ENCODE results near the gene SEH1L. TPM values are rescaled to one million over a fixed set of nuclear protein-coding genes. Genes with fewer than 3 reads are reported as not detected.
A peak's percentile ranks its signal among the peaks of the same experiment; 100 is the strongest.
"Not testable (repeated sequence)": the region's sequence is repeated elsewhere in the genome, so short reads cannot be mapped to it uniquely, and the experiment has no call there.

Gene SEH1L
- total RNA-seq, 1 experiment from 2014 or later, result 64.2 TPM

DNA sequence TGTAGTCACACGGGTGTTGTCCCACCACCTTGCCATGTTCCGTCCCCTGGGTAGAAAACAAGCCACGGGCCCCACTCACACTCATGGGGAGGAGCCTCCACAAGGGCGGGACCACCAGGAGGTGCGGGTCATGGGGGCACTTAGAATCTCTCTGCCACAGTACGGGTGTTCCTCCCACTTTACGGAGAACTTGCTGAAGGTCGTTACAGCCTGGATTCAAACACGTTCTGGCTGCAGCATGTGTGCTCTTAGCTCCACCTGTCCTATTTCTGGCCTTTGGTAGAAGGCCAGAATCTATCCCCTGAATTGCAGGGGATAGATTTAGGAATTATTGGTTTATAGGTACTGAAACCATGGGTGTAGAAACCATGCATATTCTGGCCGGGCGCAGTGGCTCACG lies 28.5 kb downstream of the SEH1L start:
- H3K36me3 ChIP-seq, result peaks cover 26% of the 10 kb centered on the region
- no peak for DNase-seq
- H3K27me3 ChIP-seq, result no peaks in the 10 kb centered on the region
- no peak overlapping the region for H3K4me3 ChIP-seq
- no peaks in the 10 kb centered on the region for H3K9me3 ChIP-seq

DNA sequence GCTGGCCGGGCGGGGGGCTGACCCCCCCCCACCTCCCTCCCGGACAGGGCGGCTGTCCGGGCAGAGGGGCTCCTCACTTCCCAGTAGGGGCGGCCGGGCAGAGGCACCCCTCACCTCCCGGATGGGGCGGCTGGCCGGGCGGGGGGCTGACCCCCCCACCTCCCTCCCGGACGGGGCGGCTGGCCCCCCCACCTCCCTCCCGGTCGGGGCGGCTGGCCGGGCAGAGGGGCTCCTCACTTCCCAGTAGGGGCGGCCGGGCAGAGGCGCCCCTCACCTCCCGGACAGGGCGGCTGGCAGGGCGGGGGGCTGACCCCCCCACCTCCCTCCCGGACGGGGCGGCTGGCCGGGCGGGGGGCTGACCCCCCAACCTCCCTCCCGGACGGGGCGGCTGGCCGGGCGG lies 32.3 kb downstream of the SEH1L start:
- DNase-seq, H3K9me3 ChIP-seq, H3K27me3 ChIP-seq, H3K4me3 ChIP-seq: not testable (repeated sequence)
- H3K36me3 ChIP-seq, result peaks cover 28% of the 10 kb centered on the region

DNA sequence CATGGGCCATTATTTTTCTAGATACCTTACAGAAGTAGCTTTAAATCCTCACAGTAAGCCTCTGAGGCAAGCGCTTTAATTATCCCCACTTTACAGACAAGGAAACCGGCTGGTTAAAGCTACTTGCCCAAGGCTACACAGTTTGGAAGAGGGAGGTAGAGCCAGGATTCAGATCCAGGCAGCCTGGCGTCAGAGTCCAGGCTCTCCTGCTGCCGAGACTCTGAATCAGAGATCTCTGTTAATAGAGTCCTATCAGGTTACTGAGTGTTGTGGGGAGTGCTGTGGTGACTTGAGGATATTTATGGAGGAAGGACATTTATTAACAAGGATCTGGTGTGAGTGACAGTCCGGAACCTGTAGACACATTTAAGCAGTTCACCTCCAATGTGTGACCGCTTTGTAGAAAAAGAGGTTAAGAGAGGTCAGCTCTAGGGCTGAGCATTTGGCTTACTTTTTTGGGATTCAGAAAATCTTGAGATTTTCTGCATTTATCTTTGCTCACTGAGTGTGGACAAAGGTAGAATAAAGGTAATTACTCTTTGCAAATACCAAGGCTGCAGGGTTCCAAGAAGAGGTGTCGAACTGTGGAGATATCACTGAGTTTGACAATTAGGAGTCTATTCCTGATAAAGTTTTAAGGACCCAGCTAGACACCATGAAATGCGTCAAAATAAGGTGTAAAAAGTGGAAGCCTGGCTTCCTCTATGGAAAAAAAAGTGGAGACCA lies 41.7 kb downstream of the SEH1L start:
- no peaks in the 10 kb centered on the region for H3K27me3 ChIP-seq
- no peak for DNase-seq
- no peaks in the 10 kb centered on the region for H3K9me3 ChIP-seq
- no peak overlapping the region for H3K4me3 ChIP-seq
- peaks cover 12% of the 10 kb centered on the region for H3K36me3 ChIP-seq

DNA sequence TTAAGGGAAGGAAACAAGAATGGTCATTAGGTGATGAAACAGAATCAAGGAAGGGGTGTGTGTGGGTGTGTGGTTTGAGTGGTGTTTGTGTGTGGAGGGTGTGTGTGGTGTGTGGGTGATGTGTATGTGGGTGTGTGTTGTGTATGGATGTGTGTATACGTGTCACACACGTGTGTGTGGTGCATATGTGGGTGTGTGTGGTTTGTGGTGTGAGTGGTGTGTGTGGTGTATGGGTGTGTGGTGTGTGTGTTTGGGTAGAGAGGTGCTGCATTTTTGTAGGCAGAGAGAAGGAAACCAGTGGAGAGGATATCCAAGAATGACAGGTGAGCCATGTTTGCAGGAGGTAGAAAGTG lies 42.3 kb downstream of the SEH1L start:
- peak overlapping the region; percentile 90 for H3K4me3 ChIP-seq
- no peaks in the 10 kb centered on the region for H3K27me3 ChIP-seq
- DNase-seq, result no peak
- H3K9me3 ChIP-seq, result no peaks in the 10 kb centered on the region
- H3K36me3 ChIP-seq, result peaks cover 7% of the 10 kb centered on the region

DNA sequence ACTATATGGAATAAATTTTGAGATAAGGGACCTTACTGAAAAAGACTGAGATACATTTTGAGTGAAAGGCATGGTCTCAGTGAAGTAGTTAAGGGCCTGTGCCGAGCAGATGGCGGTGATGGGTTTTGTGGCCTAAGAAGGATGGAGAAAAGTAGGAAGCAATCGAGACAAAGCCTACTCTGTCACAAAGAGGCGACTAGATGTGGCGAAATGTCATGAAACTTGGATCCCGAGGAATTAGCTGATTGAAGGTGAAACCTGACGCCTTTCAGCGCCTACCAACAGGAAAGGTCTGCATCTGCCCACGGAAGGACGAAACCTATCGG lies 42.8 kb downstream of the SEH1L start:
- Histone ChIP-seq H3K36me3 (peaks cover 5% of the 10 kb centered on the region), H3K4me3 (peak overlapping the region; percentile 90), H3K9me3 (no peaks in the 10 kb centered on the region), H3K27me3 (no peaks in the 10 kb centered on the region)
- no peak for DNase-seq

DNA sequence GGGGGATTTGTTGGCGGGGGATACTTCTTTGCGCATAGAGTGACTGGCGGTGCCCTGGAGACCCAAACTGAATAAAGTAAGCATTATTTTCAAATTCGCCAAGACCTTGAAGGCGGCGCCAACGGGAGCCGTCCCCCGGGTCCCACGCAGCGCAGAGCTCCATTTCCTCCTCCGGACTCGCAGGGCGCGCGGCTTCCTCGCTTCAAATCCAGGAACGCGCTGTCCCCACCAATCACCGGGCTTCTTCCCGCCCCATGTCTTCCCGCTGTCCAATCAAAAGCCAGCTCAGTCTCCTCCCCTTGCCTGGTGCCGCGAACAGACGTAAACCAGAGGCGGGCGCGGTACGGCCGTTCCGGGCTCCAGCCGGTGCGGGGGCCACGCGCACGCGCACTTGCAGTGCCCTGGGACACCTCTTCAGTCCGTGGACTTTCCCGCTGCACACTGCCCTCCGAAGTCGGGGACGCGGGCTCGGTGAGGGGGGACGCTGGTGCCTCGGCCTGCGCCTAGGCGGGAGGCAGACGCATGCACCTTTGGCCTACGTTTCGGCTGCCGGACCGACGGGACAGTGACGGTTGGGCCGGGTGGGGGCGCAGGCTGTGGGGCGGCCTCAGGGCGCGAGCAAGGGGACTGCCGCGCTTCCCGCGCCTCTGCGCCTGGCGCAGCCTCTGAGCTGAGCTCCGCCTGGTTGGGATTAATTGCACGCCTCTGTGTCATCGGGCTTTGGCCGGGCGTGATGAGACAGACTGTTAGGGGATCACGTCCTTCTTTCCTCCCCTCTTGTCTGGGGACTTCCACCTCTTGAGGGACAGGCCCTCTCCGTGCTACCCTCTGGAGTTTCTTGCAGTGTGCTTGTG lies 43.4 kb downstream of the SEH1L start, which contains the start of gene CEP192:
TSS of gene CEP192 (plus strand) at position 396 of the 854 bp plus-strand sequence. CDS start 8,063 bp downstream, outside the sequence.
- Histone ChIP-seq H3K36me3 (peaks cover 5% of the 10 kb centered on the region), H3K9me3 (no peaks in the 10 kb centered on the region), H3K4me3 (peak within 1 kb of the TSS; percentile 90), H3K27me3 (no peaks in the 10 kb centered on the region)
- DNase-seq, result peak; percentile 97

DNA sequence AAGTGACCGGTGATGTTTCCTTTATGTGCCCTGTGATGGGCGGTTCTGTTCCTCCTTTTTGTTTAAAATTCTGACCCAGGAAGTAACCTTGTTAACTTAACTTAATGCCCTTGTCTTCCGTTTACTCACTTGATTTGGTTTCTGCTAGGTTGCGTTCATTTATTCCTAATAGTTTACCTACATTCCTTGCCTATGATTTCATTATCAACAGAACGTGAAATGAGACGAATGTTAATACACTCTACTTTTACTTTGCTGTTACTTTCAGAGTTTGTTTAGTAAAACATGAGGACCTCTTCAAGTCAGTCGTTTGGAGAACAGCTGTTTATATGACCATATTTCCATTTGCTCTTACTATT lies 44.0 kb downstream of the SEH1L start:
- DNase-seq, result no peak
- H3K4me3 ChIP-seq, result peak overlapping the region; percentile 90
- H3K36me3 ChIP-seq, result peaks cover 5% of the 10 kb centered on the region
- H3K27me3 ChIP-seq, result no peaks in the 10 kb centered on the region
- H3K9me3 ChIP-seq, result no peaks in the 10 kb centered on the region

DNA sequence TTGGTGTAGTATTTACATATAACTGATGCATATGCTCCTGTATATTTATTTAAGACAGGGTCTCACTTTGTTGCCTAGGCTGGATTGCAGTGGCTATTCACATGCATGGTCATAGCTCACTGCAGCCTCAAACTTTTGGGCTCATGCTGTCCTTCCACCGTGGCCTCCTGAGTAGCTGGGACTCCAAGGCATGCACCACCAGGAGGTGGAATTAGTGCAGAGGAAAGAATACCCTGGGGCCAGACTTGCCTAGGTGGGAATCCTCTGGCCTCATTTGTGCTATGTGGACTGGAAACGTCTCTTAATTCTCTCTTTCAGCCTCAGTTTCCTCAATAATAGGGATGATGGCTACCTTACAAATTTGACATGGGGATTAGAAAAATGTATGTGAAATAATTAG lies 45.6 kb downstream of the SEH1L start:
- Histone ChIP-seq H3K4me3 (no peak overlapping the region), H3K27me3 (no peaks in the 10 kb centered on the region), H3K9me3 (no peaks in the 10 kb centered on the region), H3K36me3 (no peaks in the 10 kb centered on the region)
- no peak for DNase-seq

DNA sequence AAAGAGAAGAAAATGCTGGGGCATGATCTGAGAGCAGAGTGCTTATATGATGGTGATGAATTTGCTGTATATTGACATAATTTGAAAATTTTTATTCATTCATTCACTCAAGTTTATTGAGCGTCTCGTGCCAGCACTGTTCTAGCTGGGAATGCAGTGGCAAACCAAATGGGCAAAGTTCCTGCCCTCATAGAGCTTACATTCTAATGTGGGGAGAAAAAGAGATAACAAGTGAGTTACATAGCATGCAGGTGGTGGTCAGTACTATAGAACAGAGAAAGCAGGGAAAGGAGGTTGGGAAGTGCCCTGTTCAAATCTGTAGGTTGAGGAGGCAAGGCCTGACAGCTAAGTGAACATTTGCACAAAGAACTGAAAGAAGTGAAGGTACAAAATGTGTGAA lies 47.6 kb downstream of the SEH1L start:
- no peak for DNase-seq
- Histone ChIP-seq H3K4me3 (no peak overlapping the region), H3K27me3 (no peaks in the 10 kb centered on the region), H3K9me3 (no peaks in the 10 kb centered on the region), H3K36me3 (peaks cover 3% of the 10 kb centered on the region)

DNA sequence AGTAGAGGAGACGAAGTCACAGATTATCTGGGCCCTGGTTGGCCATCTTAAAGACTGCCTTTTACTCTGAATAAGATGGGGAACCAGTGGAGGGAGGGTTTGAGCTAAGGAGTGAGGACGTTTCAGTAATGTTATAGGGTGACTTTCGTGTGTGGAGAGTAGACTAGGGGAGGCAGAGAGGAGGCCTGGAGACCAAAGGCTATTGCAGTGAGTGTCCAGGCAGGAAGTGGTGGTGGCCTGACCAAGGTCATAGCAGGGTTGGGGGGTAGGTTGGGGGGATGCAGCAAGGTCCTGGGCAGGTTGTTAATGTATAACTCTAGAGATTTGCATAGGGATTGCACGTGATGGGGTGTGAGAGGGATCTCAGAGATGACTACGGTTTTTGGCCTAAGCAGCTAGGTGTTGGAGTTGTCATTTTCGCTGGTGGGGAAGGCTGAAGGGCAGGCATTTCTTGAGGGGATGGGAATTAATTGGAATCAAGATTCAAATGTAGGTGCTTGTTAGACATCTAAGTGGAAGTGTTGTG lies 48.2 kb downstream of the SEH1L start:
- Histone ChIP-seq H3K27me3 (no peaks in the 10 kb centered on the region), H3K36me3 (peaks cover 9% of the 10 kb centered on the region), H3K9me3 (no peaks in the 10 kb centered on the region), H3K4me3 (no peak overlapping the region)
- no peak for DNase-seq

DNA sequence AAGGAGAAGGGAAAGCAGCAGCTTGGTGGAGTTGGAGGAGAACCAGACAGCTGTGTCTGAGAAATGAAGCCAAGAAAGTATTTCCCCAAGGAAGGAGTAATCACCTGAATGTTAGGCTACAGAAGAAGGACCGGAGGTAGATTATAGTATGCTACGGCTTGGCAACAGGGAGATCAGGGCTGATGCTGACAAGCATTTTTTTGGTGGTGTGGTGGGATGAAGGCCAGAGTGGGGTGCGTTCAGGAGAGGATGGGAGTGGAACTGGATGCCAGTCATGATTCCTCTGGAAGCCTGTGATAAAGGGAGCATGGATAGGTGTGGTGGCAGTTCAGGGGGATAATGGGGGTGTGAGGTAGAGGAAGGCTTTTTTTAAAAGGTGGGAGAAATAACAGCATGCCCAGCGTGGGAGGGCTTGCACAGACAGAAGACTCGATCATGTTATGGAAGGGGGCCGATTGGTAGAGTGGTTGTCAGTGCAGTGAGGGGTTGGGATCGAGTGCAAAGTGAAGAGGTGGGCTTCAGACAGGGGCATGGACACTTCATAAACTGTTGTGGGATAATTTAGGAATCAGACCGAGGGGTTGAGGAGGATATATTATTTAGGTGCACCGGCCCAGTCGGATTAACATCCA lies 49.0 kb downstream of the SEH1L start:
- DNase-seq, result no peak
- Histone ChIP-seq H3K4me3 (no peak overlapping the region), H3K27me3 (no peaks in the 10 kb centered on the region), H3K36me3 (peaks cover 17% of the 10 kb centered on the region), H3K9me3 (no peaks in the 10 kb centered on the region)

DNA sequence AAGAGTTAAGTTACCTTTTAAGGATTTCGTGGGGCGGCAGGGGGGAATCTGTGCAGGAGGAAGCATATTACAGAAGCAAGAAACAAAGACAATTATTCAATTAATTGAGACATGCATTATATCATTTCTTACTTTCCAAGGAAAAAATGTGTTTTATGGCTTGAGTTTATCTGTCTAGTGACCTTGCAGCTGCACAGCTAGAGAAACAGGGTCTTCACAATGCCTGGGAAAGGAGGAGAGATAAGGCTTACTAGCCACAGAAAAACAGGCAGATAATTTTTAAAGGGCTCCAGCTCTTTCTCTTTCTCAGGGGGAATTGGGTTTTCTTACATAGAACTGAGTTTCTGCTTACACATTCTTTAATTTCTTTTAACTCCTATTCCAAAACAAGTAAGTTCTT lies 49.5 kb downstream of the SEH1L start:
- H3K4me3 ChIP-seq, H3K9me3 ChIP-seq, DNase-seq, H3K27me3 ChIP-seq: not testable (repeated sequence)
- H3K36me3 ChIP-seq, result peaks cover 22% of the 10 kb centered on the region

DNA sequence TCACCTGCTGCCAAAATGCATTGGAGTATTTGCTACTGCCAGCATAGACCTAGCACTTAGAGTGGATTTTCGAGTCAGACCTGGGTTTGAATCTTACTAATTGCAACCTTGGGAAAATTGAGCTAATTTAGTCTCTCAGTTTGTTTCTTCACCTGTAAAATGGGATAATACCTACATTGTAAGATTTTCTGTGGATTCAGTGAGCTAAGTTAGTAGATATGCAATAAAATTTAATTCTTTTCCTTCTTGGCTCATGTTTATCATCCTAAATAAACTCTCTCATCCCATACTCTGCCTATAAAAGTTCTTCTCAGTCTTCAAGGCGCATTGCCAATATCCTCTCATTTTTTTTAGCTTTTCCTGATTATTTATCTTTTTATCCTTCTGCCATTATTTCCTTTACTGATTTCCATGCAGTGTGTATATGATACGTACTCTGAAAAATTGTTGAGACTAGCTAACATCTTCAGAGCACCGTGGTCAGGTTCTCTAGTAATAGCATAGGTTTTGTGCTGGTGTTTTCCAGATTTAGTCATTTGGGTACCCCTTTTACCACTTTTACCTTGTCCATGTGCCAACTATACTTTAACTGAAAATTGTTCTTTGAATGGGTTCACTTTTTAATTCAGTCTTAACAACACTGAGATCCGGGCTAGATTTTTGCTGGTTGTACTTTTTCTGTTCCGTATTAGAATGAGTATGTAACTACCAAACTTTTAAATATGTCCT lies 50.7 kb downstream of the SEH1L start:
- no peak overlapping the region for H3K4me3 ChIP-seq
- H3K36me3 ChIP-seq, result peaks cover 29% of the 10 kb centered on the region
- no peak for DNase-seq
- no peaks in the 10 kb centered on the region for H3K9me3 ChIP-seq
- no peaks in the 10 kb centered on the region for H3K27me3 ChIP-seq

DNA sequence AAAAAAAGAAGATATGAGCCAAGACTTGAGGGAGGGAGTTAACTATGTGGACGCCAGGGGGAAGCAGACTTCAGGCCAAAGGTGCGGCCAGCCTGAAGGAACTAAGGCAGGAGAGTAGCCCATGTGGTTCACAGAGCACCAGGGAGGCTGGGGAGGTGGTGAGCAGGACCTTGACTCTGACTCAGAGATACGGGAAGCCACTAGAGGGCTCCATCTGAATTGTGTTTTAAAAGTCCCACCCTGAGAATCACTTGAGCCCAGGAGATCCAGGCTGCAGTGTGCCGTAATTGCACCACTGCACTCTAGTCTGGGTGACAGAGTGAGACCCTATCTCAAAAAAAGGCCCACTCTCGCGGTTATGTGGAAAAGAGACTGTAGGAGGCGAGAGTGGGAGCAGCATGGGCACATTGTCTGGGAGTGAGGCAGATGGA lies 55.7 kb downstream of the SEH1L start:
- no peaks in the 10 kb centered on the region for H3K27me3 ChIP-seq
- DNase-seq, result peak; percentile 18
- no peak overlapping the region for H3K4me3 ChIP-seq
- no peaks in the 10 kb centered on the region for H3K9me3 ChIP-seq
- peaks cover 31% of the 10 kb centered on the region for H3K36me3 ChIP-seq

DNA sequence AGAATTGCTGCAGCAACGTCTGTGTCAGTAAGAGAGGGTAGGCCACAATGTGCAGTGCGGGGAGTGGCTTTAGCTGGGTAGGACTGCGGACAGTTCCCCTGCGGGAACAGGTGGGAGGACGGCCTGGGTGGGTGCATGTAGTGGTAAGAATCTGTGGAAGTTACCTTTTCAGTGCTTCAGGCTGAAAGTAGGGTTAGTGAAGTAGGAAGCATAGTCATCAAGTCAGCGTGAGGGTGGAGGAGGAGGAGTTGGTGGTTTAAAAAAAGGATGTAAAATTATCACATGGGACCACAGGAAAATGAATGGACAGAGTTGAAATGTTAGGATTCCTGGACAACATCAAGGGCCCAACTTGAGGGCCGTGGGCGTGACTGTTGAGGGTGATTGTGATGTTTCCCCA lies 56.6 kb downstream of the SEH1L start:
- H3K9me3 ChIP-seq, result no peaks in the 10 kb centered on the region
- no peak for DNase-seq
- no peak overlapping the region for H3K4me3 ChIP-seq
- peaks cover 35% of the 10 kb centered on the region for H3K36me3 ChIP-seq
- H3K27me3 ChIP-seq, result no peaks in the 10 kb centered on the region

DNA sequence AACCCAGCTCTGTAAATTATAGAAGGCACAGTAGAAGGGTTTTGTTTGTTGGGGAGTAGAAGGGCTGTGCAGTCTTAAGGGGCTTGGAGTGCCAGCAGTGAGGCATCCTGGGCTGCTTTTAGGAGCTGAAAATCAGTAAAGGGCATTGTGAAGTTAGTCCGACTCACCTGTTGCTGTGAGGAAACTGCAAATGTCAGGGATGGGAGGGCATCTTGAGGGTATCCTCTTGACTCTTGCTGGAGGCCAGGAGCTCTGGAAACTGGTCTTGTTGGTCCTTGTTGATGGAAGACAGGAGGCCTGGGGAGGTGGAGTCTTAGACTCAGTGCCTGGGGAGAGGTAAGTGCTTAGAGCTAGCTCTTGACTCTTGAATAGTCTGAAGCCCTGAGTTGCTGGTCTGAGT lies 57.5 kb downstream of the SEH1L start:
- Histone ChIP-seq H3K4me3 (no peak overlapping the region), H3K9me3 (no peaks in the 10 kb centered on the region), H3K27me3 (no peaks in the 10 kb centered on the region), H3K36me3 (peaks cover 40% of the 10 kb centered on the region)
- no peak for DNase-seq
